ENCODE data around the gene RHPN2. TPM values are rescaled to one million over a fixed set of nuclear protein-coding genes. Genes with fewer than 3 reads are reported as not detected.

RHPN2 gene
- 1 to 10 TPM; 4.0 to 9.6 (median 6.4) TPM for total RNA-seq

DNA sequence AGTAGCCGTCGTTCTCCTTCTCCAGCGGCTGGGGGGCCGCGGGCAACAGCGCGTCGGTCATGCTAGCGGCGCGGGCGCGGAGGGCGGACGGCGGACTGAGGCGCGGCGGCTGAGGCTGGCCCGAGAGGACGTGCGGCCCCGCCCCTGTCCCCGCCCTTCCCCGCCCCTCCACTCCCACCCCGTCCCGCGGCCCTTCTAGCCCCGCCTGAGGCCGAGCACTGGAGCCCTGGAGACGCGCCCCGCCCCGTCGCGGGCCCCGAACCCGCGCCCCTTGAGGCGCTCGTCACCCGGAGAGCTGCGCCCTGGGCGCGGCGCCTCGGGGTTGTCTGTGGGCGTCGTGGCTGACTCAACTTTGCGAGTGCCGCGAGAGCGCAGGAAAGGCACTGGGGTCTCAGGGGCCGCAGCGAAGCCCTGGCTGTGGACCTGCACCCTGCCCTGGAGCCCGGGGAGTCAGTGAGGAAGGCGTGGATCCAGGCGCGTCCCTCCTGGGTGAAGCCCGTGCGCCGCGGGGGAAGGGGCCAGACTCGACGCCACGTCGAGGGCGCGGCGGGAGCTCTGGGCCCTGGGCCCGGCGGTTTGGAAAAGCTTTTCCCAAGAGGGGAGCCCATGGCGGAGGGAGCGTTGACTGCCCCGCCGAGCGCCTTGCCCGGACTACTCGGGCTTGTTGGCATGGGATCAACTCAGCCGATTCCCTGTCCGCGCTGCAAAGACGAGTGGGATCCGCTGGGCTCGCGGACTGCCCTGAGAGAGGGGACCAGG lies at the start of gene RHPN2:
Gene RHPN2 (minus strand): TSS at position 97 of the 759 bp plus-strand sequence. CDS start 36 bp downstream, at position 61.
- peak within 1 kb of the TSS in 2 of 4 donors; percentile 43 to 84 for H3K27ac ChIP-seq
- no peak for TF ChIP-seq EP300 (IDR thresholded peaks at IDR 0.05)
- no peak for TF ChIP-seq POLR2A (IDR thresholded peaks at IDR 0.05)
- TF ChIP-seq, protein P1, sequence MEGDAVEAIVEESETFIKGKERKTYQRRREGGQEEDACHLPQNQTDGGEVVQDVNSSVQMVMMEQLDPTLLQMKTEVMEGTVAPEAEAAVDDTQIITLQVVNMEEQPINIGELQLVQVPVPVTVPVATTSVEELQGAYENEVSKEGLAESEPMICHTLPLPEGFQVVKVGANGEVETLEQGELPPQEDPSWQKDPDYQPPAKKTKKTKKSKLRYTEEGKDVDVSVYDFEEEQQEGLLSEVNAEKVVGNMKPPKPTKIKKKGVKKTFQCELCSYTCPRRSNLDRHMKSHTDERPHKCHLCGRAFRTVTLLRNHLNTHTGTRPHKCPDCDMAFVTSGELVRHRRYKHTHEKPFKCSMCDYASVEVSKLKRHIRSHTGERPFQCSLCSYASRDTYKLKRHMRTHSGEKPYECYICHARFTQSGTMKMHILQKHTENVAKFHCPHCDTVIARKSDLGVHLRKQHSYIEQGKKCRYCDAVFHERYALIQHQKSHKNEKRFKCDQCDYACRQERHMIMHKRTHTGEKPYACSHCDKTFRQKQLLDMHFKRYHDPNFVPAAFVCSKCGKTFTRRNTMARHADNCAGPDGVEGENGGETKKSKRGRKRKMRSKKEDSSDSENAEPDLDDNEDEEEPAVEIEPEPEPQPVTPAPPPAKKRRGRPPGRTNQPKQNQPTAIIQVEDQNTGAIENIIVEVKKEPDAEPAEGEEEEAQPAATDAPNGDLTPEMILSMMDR (IDR thresholded peaks at IDR 0.05): no peak
- H3K36me3 ChIP-seq: no peaks in the 10 kb centered on the region
- DNase-seq (ENCODE audit: low spot score in 2 of 2): peak in 1 of 2 donors; percentile 22
- peaks cover 0 to 26% (median 5%) of the 10 kb centered on the region in 4 donors for H3K4me1 ChIP-seq
- H3K4me3 ChIP-seq: peak within 1 kb of the TSS; percentile 38 to 80 (median 60)
- peaks cover 0 to 25% of the 10 kb centered on the region in 2 donors for H3K27me3 ChIP-seq
- WGBS, 2 donors: 8 to 11% methylated on average over 13 to 21 of the region's 86 CpGs
- no peaks in the 10 kb centered on the region for H3K9me3 ChIP-seq

DNA sequence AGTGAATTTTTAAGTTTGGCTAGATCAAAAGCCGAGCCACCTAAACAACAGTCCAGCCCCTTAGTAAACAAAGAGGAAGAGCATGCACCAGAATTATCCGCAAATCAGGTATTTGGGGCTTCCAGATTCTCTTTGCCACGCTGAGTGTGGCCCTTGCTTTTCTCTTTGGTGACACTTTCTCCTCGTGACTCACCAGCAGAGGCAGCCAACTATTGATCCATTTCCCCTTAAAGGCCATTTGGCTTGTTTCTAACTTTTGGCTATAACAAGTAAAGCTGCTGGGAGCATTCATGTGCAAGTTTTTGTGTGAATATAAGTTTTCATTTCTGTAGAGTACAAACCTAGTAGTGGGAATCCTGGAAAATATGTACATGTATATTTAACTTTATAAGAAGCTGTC lies 49.6 kb upstream of the RHPN2 start:
- H3K27ac ChIP-seq: no peak overlapping the region
- no peak for TF ChIP-seq POLR2A (IDR thresholded peaks at IDR 0.05)
- no peak for TF ChIP-seq EP300 (IDR thresholded peaks at IDR 0.05)
- TF ChIP-seq, protein P1 (IDR thresholded peaks at IDR 0.05): no peak
- H3K4me1 ChIP-seq: no peaks in the 10 kb centered on the region
- H3K9me3 ChIP-seq: peaks cover 0 to 5% (median 0%) of the 10 kb centered on the region in 4 donors
- DNase-seq (ENCODE audit: low spot score in 2 of 2): no peak
- H3K36me3 ChIP-seq: peaks cover 6 to 99% (median 36%) of the 10 kb centered on the region in 3 donors
- H3K27me3 ChIP-seq: no peaks in the 10 kb centered on the region
- WGBS, 2 donors: 79 to 82% methylated on average over 4 of the region's 4 CpGs
- no peak overlapping the region for H3K4me3 ChIP-seq

DNA sequence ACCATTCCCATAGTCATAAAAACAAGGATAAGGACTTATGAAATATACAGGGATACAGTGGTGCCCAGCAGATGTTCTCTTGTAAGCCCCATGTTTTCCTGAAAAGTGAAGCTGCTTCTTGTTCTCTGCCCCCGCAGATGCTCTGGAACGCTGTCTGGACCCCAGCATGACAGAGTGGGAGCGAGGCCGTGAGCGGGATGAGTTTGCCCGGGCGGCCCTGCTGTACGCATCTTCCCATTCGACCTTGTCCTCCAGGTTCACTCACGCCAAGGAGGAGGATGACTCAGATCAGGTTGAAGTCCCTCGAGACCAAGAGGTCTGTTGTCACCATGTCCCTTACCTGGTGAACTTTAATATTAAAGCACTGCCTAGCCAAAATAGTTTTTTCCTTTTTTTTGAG lies 46.9 kb upstream of the RHPN2 start:
- Histone ChIP-seq H3K36me3 (peaks cover 8 to 99% (median 35%) of the 10 kb centered on the region in 3 donors), H3K9me3 (peaks cover 0 to 5% (median 0%) of the 10 kb centered on the region in 4 donors), H3K4me3 (no peak overlapping the region), H3K4me1 (no peaks in the 10 kb centered on the region), H3K27me3 (no peaks in the 10 kb centered on the region), H3K27ac (no peak overlapping the region)
- whole genome bisulfite sequencing, 2 donors: 89 to 95% methylated on average over 11 of the region's 11 CpGs
- no peak for DNase-seq (ENCODE audit: low spot score in 2 of 2)
- TF ChIP-seq EP300 (IDR thresholded peaks at IDR 0.05) (no peak), POLR2A (IDR thresholded peaks at IDR 0.05) (no peak)
- TF ChIP-seq, protein P1 (IDR thresholded peaks at IDR 0.05): no peak

DNA sequence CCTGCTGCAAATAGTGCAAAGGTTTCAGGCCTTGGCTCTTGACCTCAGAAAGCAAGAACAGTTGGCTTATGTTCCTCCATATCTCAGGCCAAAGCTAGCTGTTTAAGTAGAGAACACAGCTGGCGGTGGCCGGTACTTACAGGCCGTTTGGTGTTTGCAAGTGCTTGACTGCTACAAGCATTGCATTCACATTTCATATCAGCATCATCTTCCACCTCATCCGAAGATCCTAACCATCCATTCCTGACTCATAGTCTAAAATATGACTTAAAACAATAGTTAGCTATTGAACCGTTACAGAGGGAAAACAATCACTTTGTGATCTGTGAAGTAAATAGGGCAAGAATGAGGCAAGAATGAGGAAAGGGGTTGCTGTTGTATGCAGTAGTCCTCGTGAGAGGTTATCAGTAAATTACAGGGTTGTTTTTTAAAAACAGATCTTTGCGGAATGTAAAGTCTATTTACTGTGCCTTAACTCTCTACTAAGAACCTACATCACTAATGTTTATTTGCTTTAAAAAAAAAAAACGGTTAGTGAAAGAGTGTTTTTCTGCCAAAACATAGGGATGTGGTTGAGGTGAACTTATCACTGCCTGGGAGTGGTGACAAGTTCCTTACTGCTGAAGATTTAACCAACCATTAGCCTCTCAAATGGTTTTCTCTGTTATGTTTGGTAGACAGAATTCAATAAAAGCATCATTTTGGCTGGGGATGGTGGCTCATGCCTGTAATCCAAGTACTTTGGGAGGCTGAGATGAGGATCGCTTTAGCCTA lies 45.6 kb upstream of the RHPN2 start:
- TF ChIP-seq EP300 (IDR thresholded peaks at IDR 0.05) (no peak), POLR2A (IDR thresholded peaks at IDR 0.05) (no peak)
- TF ChIP-seq, protein P1 (IDR thresholded peaks at IDR 0.05): no peak
- no peak overlapping the region for H3K4me3 ChIP-seq
- no peak overlapping the region for H3K27ac ChIP-seq
- H3K9me3 ChIP-seq: no peaks in the 10 kb centered on the region
- peaks cover 4 to 99% (median 28%) of the 10 kb centered on the region in 3 donors for H3K36me3 ChIP-seq
- no peaks in the 10 kb centered on the region for H3K27me3 ChIP-seq
- 84% methylated on average over 9 of the region's 9 CpGs for WGBS, 2 donors
- DNase-seq (ENCODE audit: low spot score in 2 of 2): no peak
- no peaks in the 10 kb centered on the region for H3K4me1 ChIP-seq

DNA sequence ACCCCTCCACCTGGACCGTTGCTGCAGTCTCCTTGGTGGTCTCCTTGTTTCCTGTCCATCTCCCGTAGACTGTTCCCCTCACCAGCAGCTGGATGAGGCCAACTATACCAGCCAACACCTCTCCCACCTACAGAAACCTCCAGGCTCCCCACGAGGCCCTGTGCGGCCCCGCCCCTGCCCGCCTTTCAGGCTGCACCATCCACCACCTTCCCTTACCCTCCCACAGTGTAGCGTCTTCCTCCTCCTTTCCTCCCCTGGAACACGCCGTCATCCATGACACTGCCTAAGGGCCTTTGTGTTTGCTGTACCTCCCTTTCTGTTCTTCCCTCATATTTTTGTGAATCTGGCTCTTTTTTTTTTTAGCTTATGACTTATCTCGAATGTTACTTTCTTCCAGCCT lies 43.5 kb upstream of the RHPN2 start:
- H3K4me1 ChIP-seq: no peaks in the 10 kb centered on the region
- peaks cover 4 to 96% (median 20%) of the 10 kb centered on the region in 3 donors for H3K36me3 ChIP-seq
- H3K27me3 ChIP-seq: no peaks in the 10 kb centered on the region
- WGBS, 2 donors: 86 to 94% methylated on average over 10 of the region's 10 CpGs
- H3K27ac ChIP-seq: no peak overlapping the region
- DNase-seq (ENCODE audit: low spot score in 2 of 2): no peak
- H3K4me3 ChIP-seq: no peak overlapping the region
- no peaks in the 10 kb centered on the region for H3K9me3 ChIP-seq
- TF ChIP-seq, protein P1 (IDR thresholded peaks at IDR 0.05): no peak
